ENCODE results near the gene NTMT2.
"Not testable (repeated sequence)": the region's sequence is repeated elsewhere in the genome, so short reads cannot be mapped to it uniquely, and the experiment has no call there.

DNA sequence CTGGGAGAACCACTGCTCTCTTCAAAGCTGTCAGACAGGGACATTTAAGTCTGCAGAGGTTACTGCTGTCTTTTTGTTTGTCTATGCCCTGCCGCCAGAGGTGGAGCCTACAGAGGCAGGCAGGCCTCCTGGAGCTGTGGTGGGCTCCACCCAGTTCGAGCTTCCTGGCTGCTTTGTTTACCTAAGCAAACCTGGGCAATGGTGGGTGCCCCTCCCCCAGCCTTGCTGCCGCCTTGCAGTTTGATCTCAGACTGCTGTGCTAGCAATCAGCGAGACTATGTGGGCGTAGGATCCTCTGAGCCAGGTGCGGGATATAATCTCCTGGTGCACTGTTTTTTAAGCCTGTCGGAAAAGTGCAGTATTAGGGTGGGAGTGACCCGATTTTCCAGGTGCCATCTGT is 32.6 kb upstream of the NTMT2 start:
- TF ChIP-seq CTCF (IDR thresholded peaks at IDR 0.05; ENCODE audit: low read depth, low read length); POLR2A (IDR thresholded peaks at IDR 0.05; ENCODE audit: extremely low read depth, insufficient read length); MAX (IDR thresholded peaks at IDR 0.05; ENCODE audit: low read depth, low read length); MYC (IDR thresholded peaks at IDR 0.05; ENCODE audit: low read depth, low read length): not testable (repeated sequence)

Measured in NB4 (cell line).